ENCODE measurements around the gene ZIK1. TPM values are rescaled to one million over a fixed set of nuclear protein-coding genes. Genes with fewer than 3 reads are reported as not detected.

The ZIK1 gene
- total and polyA plus RNA-seq, 2 of the 8 experiments (the other 6 are each of a cell fraction or from before 2014, with no cell fraction given): 19.4 to 36.5 TPM

DNA sequence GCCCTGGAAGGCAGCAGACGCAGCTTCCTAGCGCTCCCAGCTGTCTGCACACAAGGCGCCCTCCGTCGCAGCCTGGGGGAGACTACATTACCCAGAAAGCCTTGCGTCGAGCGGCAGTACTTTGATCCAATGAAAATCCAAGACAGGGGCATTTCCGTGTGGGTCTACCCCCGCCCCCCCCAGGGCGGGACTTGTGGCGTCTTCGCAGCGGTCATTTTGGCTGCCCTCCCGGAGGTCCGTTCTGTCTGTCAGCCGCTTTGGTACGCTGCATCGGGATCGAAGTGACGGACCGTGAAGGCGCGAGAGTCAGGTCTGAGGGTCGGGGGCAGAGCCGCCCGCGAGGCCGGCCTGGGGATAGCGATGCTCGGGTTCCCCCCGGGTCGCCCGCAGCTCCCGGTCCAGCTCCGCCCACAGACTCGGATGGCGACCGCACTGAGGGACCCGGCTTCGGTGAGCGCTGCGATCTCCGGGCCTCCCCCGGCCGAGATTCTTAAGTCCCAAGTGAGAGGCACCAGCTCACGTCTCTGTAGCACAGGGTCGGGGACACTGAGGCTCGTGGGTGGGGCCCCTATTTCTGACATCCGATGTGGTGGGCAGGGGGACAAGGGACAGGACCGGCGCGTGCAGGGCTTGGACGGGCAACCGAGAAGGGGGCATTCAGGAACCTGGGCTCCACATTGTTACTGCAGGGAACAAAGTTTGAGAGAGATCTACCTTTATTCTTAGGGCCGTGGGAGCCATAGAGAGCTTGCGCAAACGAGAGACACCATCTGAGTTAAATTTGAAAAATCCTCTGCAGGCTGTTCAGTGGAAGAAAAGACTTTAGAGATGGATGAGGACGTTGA, 49.3 kb downstream of the ZIK1 start, which contains the start of gene ZNF211:
TSS of gene ZNF211 (plus strand) at position 182 of the 845 bp plus-strand sequence. CDS start at position 361, 179 bp downstream.
- Histone ChIP-seq H2BK120ac (replicated peaks; ENCODE audit: low read depth, low read length) (no peak within 1 kb of the TSS), H2BK15ac (ENCODE audit: low read length) (0 out of 2 replicates have a peak within 1 kb of the TSS, but pooled peaks have one; percentile 53), H3K4me1 (replicated peaks in 1 of 4; ENCODE audit: control insufficient read depth in 3 of 4, insufficient read depth in 4 of 4, low read length in 3 of 4) (peaks cover 0 to 3% (median 1%) of the 10 kb centered on the region in 4 experiments; a peak in 3 of 7 replicates), H3K4me3 (ENCODE audit: extremely low read depth in 1 of 4, insufficient read depth in 2 of 4, low read depth in 3 of 4, low read length in 4 of 4) (peak within 1 kb of the TSS; percentile 85 to 93 (median 90)), H2BK5ac (ENCODE audit: low read depth, low read length) (no peak within 1 kb of the TSS; the same call in 1 of the 2 replicates), H3K23me2 (ENCODE audit: low read depth, low read length) (peaks cover 4% of the 10 kb centered on the region; the same call in 1 of the 2 replicates), H3K18ac (ENCODE audit: extremely low read depth, low read length) (no peak within 1 kb of the TSS; the same call in 1 of the 2 replicates), H3K23ac (ENCODE audit: insufficient read length) (no peak within 1 kb of the TSS), H3K4me2 (ENCODE audit: insufficient read depth in 1 of 2, low read depth in 2 of 2, low read length in 2 of 2) (peak within 1 kb of the TSS; percentile 71 to 95), H2AFZ (ENCODE audit: low read length) (peak within 1 kb of the TSS; percentile 44; the same call in 1 of the 2 replicates), H3K27ac (ENCODE audit: low read depth, low read length) (no peak within 1 kb of the TSS), H2AK5ac (ENCODE audit: low read depth, low read length) (no peak within 1 kb of the TSS), H3K14ac (ENCODE audit: insufficient read length) (no peak within 1 kb of the TSS), H4K91ac (replicated peaks; ENCODE audit: insufficient read length, low read length) (no peak within 1 kb of the TSS), H3K56ac (replicated peaks; ENCODE audit: insufficient read length, low read depth, low read length) (no peak within 1 kb of the TSS), H4K20me1 (replicated peaks in 1 of 2; ENCODE audit: control insufficient read depth in 1 of 2, insufficient read depth in 2 of 2, low read length in 2 of 2) (no peaks in the 10 kb centered on the region), H3K27me3 (replicated peaks in 1 of 4; ENCODE audit: control insufficient read depth in 3 of 4, extremely low read depth in 1 of 4, insufficient read depth in 3 of 4, low read length in 3 of 4) (no peaks in the 10 kb centered on the region), H3K36me3 (ENCODE audit: control insufficient read depth in 2 of 4, insufficient read depth in 4 of 4, low read length in 3 of 4) (peaks cover 0 to 20% (median 5%) of the 10 kb centered on the region in 4 experiments; a peak in 5 of 8 replicates), H3K9me3 (ENCODE audit: insufficient read depth in 2 of 2, low read depth in 1 of 2, low read length in 1 of 2) (peaks cover 2 to 6% of the 10 kb centered on the region in 2 experiments; a peak in 2 of 4 replicates), H4K8ac (ENCODE audit: extremely low read depth, insufficient read depth, low read length) (peak within 1 kb of the TSS; percentile 86; the same call in 1 of the 2 replicates), H2BK12ac (ENCODE audit: low read depth, low read length) (no peak within 1 kb of the TSS), H2BK20ac (ENCODE audit: low read length) (no peak within 1 kb of the TSS), H3K4ac (replicated peaks; ENCODE audit: insufficient read length, low read depth, low read length) (no peak within 1 kb of the TSS), H3K9ac (replicated peaks in 1 of 4; ENCODE audit: extremely low read depth in 1 of 4, low read depth in 3 of 4, low read length in 3 of 4) (peak within 1 kb of the TSS; percentile 13 to 74 (median 50); a peak in 6 of 7 replicates), H3K79me2 (ENCODE audit: control insufficient read depth in 1 of 2, insufficient read depth in 2 of 2, low read length in 2 of 2) (no peaks in the 10 kb centered on the region), H4K5ac (ENCODE audit: insufficient read length, low read depth, low read length) (no peak within 1 kb of the TSS), H3K79me1 (ENCODE audit: low read depth, low read length) (peaks cover 2% of the 10 kb centered on the region; the same call in 1 of the 2 replicates)
- POLR2A ChIA-PET (ENCODE audit: partially characterized antibody): interaction anchor here (0.6 to 3.7 kb wide), 19 partner anchors 9 to 404 kb away, joined by 3 to 17 read pairs (median 4); partner anchors contain the start of genes ZIK1, ZNF134, ZNF154 and ZNF416
- 4% methylated on average over 45 of the region's 59 CpGs; no CpG with 5 or more reads in 1 of the 2 experiments for WGBS, 2 experiments (ENCODE audit: extremely low coverage in 1 of 2, insufficient coverage in 1 of 2, insufficient read length in 1 of 2, insufficient replicate concordance in 2 of 2, low coverage in 1 of 2, low lambda C conversion rate in 2 of 2, missing lambda C conversion rate in 1 of 2)
- peak; percentile 84 to 93 for DNase-seq (ENCODE audit: low read depth in 1 of 2, low spot score in 2 of 2)
- CTCF ChIA-PET (ENCODE audit: partially characterized antibody): interaction anchor here (0.9 to 1.0 kb wide), 3 partner anchors 15 to 18 kb away, joined by 3 to 4 read pairs (median 4); no protein-coding TSS in a partner anchor
- peak; percentile 85 for FAIRE-seq
- TF ChIP-seq, protein P1, sequence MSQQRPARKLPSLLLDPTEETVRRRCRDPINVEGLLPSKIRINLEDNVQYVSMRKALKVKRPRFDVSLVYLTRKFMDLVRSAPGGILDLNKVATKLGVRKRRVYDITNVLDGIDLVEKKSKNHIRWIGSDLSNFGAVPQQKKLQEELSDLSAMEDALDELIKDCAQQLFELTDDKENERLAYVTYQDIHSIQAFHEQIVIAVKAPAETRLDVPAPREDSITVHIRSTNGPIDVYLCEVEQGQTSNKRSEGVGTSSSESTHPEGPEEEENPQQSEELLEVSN (IDR thresholded peaks at IDR 0.05): no peak
- peak; percentile 17 for TF ChIP-seq SAP30 (IDR thresholded peaks at IDR 0.05; ENCODE audit: insufficient read depth, insufficient replicate concordance, low read length)
- TF ChIP-seq CHD1 (IDR thresholded peaks at IDR 0.05; ENCODE audit: low read depth, low read length): no peak
- TF ChIP-seq TAF1 (IDR thresholded peaks at IDR 0.05; ENCODE audit: low read depth, low read length): peak; percentile 65
- peak in 1 of 2 experiments; percentile 34; a peak in 1 of 4 replicates for TF ChIP-seq HDAC2 (IDR thresholded peaks at IDR 0.05; ENCODE audit: borderline replicate concordance in 1 of 2, low read depth in 2 of 2, low read length in 2 of 2)
- TF ChIP-seq SIRT6 (IDR thresholded peaks at IDR 0.05; ENCODE audit: low read length): no peak
- no peak for TF ChIP-seq NANOG (IDR thresholded peaks at IDR 0.05; ENCODE audit: insufficient read depth, low read depth, low read length, poor library complexity, severe bottlenecking)
- peak; percentile 59 for TF ChIP-seq CREB1 (IDR thresholded peaks at IDR 0.05)
- TF ChIP-seq SP2 (IDR thresholded peaks at IDR 0.05; ENCODE audit: low read length): peak; percentile 54
- TF ChIP-seq SP4 (IDR thresholded peaks at IDR 0.05; ENCODE audit: low read length): peak; percentile 81; the same call in 1 of the 2 replicates

Measured in H1 (cell line).